OCI-M2 (cell line): ENCODE measurements around the gene OR6K6.

Source experiments
- DNase-seq: peaks from one replicate; lab custom pipeline; 2025; ENCODE audit not compliant: unreplicated experiment; lab: John Stamatoyannopoulos, UW

OR6K6 gene, protein sequence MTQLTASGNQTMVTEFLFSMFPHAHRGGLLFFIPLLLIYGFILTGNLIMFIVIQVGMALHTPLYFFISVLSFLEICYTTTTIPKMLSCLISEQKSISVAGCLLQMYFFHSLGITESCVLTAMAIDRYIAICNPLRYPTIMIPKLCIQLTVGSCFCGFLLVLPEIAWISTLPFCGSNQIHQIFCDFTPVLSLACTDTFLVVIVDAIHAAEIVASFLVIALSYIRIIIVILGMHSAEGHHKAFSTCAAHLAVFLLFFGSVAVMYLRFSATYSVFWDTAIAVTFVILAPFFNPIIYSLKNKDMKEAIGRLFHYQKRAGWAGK

DNA sequence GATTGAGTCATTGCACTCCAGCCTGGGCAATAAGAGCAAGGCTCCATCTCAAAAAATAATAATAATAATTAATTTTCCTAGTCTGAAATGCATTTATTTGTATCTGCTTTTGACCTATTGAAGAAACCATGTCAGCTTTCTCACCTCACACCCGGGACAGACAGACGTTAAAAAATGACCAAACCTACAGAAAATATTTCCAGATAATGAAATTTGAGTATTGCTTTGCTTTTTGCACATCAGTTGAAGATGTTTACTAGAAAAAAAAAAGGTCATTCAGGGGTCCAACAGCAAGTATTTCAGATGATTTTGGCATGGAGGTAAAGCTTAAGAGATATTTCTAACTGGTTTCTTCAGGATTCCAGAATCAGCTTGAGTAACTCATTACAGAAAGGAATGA lies at the start of gene OR6K6:
Gene OR6K6 (plus strand): TSS at position 301 of the 400 bp plus-strand sequence. CDS start 168 bp downstream, outside the sequence.
- no peak for DNase-seq

DNA sequence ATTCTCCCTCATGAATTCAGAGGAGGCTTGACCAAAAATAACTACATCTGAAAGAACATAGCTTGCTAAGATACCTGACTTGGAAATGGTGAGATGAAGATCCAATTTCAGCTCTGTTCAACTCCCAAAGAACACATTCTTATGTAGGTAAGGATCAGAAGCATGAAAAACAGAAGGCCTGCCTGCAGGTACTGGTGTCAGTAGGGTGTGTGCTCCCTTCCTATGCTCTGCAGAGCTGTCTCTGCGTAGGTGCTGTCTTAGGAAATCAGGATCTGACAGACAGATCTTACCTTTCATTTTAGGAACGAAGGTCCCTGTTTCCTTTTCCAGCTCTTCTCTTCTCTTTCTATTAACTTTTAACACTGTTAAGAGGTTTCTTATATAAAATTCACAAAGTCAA lies 48.4 kb upstream of the OR6K6 start:
- no peak for DNase-seq

DNA sequence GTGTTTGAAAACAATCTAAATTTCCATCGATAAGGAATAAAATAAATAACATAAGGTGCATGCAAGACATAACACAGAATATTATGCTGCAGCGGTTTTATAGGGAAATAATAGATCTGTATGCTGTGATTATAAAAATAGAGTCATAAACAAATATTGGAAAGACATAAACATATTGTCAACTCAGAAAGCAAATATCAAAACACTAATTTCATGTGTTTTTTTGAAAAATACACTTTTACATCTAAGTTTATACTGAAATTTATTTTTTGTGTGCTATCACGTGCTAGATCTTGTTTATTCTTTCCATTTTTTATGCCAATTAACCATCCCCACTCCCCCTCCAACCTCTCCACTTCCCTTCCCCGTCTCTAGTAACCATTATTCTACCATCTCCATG lies 43.4 kb upstream of the OR6K6 start:
- no peak for DNase-seq

DNA sequence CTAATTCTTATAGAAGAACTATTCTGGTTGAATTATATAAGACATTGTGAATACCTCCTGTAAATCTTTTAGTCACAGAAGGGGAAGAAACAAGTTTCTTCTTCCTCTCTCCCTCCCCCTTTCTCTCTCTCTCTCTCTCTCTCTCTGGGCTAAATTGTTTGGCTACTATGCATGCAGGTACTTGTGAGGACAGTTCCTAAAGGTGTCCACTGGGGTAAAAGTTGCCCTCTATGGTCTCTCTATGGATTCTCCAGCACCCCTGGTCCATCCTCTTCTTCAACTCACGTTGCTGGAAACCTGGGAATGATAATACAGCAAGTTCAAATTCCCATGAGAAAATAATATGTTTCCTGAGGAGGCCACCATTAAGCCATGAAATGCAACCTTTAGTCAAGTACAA lies 39.8 kb upstream of the OR6K6 start:
- DNase-seq = no peak

DNA sequence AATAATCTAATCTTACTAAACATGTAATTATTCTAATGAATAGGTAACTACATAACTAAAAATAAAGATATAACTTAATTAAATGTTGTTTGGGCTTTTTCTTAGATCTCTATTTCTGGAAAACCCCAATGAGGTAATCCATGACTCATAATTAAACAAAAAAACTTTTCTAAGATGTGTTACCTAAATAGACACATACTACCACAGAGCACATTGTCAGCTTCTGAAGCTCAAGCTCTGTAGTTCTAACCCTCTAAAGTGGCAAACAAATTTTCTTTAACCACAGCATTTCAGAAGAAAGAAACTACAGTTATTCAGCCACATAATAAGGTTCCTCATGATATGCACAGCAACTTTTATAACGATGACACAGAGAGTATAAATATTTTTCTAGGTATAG lies 38.2 kb upstream of the OR6K6 start:
- no peak for DNase-seq

DNA sequence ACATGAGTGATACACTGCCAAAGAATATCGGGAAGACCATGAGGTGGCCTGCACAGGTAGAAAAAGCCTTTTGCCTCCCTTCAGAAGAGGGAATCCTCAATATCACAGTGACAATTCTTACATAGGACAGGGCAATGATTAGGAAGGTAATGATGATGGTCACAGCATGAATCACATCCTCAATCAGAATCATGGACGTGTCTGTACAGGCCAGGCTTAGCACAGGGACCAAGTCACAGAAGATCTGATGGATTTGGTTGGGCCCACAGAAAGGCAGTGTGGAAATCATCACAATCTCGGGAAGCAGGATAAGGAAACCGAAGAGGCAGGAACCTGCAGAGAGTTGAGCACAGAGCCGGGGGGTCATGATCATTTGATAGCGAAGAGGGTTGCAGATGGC lies 37.2 kb upstream of the OR6K6 start:
- no peak for DNase-seq

DNA sequence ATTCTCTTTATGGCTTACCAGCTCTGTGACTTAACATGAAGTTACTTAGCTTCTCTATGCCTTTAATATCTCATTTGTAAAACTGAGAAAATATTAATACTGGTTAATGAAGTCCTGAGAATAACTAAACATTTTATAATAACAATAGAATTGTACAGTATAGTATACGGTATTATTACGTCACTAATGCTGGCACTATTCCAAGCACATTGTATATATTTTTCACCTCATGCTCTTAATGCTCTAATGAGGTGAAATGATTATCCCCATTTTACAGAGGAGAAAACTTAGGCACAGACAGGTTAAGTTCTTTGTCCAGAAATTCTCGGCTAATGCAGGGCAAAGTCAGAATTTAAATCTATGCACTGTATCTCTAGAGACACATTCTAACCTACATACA lies 34.9 kb upstream of the OR6K6 start:
- no peak for DNase-seq

DNA sequence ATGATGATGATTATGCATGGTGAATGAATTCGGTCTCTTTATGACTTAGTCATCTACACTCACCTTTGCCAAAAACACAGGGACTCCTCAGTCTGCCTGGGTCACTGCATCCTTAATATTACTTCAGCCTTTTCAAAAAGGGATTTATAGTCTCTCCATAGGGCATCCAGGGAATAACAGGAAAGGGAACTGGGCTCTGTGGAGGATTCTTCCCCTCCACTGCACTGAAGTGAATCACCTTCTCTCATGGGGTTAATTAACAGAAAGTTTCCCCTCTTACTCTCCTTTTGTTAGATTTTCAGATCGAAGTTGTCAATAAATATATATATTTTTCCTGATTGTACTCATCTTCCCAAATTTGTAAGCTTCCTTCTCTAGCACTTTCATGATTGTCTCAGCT lies 33.9 kb upstream of the OR6K6 start, which contains the start of gene OR6K3:
Gene OR6K3 (minus strand): TSS at position 101 of the 400 bp plus-strand sequence. CDS start 2,605 bp downstream, outside the sequence.
- DNase-seq = no peak

DNA sequence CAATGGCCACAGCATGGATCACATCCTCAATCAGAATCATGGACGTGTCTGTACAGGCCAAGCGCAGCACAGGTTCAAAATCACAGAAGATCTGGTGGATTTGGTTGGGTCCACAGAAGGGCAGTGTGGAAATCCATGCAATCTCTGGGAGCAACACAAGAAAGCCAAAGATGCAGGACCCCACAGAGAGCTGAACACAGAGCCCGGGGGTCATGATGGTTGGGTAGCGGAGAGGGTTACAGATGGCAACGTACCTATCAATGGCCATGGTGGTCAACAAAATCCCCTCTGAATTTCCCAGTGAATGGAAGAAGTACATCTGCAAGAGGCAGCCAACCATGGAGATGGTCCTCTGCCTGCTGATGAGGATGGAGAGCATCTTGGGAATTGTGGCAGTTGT lies 30.1 kb upstream of the OR6K6 start:
- DNase-seq = no peak

DNA sequence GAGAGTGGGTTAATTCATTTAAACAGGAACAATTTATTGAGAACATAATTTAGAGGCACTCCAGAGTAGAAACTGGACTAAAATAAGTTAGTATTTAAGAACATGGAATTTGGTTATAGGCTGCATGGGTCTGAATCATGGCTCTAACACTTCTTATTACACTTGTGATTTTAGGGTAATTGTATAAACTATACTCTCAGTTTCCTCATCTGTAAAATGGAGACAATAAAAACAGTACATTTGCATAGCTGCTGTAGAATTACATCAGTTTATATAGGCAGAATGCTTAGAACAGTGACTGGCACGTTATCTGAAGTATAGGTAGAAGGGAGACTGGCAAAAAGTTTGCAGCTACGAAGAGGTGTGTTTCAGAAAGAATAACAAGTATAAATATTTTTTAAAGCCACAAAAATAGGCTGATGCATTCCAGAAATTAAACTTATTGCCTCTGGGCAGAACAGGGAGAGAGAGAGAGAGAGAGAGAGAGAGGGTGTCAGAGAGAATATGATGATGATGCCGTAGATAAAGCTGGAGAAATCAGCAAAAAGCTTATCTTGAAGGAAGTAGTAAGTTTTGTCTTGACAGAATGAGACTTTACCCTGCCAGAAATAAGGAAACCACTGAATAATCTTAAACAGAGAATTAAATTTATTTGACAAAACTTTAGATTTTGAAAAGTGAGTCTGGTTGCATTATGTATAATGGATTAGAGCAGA lies 25.9 kb upstream of the OR6K6 start:
- no peak for DNase-seq

DNA sequence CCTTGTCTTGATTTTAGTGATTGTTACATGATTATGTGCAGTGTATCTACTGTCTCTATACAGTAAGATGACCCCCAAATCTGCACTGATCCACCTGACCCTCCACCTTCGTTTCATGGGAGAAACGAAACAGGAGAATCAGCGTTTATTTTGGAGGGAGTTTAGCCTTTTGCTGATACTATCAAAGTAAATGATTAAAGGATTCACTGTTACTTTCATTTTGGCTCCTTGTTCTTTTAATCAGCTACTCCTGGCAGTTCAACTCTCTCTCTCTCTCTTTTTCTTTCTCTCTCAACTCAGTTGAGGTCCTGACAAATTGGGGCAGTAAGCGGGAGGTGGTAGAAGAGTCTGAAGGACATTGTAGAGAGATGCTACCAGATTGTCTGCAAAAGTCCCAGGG lies 24.1 kb upstream of the OR6K6 start:
- no peak for DNase-seq

DNA sequence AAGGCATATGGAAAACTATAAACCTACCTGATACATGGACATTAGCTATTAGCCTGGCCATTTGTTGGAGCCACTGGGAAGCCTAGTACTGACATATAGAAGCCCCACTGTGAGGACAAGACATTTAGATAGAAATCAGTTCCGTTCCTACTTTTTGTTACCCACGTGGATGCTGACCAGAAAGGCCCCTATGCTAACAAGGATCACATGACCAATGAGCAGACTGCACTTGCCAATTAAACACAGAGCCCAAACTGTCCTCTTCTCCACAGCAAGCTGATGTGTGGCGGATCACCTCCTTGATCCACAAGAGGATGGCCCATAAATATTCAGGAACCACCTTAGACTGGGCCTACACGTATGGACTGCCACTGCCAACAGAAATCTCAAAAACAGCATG lies 22.8 kb upstream of the OR6K6 start:
- no peak for DNase-seq

DNA sequence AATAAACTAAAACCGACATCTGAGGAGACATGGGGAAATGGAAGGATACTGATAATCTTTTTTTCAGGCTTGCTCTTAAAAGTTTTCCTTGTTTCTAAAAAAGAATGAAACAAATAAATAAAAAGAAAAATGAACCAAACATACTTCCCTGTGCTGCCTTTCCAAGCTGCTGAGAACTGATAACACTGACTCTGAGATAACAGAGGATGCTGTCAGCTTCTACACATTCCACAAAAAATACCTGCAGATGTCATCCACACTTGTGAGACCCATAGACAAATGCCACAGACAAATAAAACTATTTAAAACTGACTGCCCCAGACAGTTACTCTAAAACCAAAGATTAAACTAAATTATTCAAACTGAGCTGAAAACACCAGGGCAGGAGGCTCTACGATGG lies 22.0 kb upstream of the OR6K6 start:
- no peak for DNase-seq

DNA sequence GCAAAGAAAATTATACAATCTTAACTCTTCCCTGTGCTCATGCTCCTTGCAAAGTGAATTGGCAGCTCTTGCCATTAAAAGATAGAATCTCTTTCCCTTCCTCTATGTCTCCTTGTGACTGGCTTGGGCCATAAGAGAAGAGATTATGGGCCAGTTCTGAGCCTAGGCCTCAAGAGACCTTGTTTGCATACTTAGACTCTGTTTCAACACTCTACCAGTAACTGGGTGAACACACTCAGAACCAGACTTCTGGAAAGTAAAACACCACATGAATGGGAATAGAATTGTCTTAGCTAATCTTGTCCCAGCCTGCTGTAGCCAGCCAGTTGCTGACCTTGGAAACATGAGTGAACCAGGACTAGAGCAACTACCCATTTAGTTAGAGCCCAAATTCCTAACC lies 18.7 kb upstream of the OR6K6 start:
- no peak for DNase-seq

DNA sequence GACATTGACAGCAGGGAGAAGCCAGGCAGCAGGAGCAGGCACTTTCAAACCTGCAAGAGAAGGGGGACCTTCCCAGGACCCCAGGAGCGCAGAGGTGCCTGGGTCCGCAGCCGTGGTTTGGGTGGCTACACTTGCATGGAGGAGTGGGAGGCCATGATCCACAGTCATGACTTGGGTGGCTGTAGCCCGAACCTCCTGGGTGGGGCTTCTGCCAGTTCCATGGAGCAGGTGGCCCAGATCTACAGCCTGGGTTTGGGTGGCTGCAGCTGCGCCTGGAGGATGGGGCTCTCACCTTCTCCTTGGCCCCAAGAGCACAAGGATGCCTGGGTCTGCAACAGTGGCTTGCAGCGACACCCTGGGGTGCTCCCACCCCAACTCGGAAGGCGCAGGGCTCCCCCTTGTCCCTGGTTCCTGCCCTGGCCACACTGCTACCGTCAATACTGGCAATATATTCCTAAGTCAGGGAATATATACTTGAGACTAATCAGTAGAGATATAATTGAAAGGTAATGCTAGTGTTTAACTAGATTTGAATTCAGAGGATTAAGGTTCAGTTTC lies 2.3 kb upstream of the OR6K6 start:
- DNase-seq = no peak

DNA sequence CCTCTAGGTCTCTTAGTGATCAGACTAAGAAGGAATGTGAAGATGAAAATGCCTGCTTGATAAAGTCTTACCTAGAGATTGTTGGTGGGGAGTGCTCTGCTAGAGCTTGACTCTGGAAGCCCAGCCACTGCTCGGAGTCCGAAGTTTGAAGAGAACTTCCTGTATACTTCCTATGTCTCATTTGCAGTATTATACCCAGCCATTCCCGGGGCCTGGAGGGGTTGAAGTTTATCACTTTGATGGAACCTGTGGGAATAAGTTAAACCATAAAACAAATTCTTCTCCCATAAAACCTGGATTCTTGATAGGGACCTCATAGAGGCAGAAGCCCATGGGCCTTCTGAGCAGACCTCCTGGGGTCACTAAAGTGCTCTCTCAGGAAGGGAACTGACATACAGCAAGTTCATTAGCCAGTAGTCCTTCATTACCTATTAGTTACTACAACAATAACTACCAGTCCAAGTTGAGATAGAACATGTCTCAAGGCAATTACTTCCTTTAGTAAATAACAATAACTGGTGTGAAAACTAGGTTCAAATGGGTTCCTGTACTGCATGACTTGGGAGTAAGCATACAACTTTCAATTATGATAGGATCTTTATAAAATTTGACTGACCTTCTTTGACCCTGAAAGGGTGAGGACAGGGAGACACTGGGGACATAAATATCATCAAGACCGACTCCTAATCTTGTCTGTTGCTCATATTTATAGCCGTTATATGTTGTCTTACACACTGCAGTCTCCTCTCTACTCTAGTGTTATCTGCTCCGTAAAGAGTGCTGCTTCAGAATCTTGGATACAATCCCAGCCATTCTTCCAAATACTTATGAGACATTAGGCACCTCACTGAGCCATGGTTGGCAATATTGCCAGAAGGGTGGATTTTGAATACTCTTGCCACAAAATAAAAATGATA lies 17.7 kb downstream of the OR6K6 start, which contains the start of gene OR6N1:
Gene OR6N1 (minus strand): TSS at position 246 of the 917 bp plus-strand sequence. CDS start 5,513 bp downstream, outside the sequence.
- DNase-seq = no peak

DNA sequence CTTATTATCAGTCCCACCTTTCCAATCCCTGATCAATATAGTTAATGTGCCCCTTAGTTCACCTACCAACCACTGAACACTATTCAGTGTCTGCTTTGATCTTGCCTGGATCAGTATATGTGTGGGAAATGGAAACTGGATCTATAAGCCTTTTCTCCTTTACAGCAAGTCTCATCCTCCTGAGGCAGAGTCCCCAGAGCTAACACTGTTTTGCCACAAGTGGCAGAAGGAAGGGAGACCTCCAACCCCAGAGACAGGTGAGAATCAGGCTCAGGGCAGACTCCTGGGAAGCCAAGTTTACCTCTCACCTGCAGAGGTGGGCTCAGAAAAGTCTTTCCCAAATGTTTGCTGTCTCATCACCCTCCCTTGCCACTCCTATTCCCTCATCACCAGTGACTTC lies 26.6 kb downstream of the OR6K6 start, which contains the start of gene OR6N2:
Gene OR6N2 (minus strand): TSS at position 101 of the 400 bp plus-strand sequence. CDS start 3,569 bp downstream, outside the sequence.
- DNase-seq = no peak

DNA sequence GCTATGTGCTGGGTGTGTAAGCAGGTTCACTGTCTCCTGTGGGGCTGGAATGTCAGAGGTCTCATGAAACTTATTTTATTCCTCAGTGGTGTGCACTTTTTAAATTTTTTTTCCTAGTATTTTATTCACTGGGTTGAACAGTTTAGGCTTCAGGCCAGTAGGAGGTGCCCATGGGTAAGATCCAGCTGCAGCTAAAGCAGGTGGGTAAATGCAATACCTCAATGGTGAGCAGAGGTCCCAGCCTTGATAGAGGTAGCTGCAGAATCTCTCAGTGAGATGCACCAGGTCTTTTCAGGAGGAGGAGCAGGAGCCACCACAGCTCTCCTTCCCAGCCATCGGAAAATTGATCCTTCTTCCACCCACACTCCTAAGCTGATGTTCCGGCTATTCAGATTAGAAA lies 39.1 kb downstream of the OR6K6 start:
- no peak for DNase-seq

DNA sequence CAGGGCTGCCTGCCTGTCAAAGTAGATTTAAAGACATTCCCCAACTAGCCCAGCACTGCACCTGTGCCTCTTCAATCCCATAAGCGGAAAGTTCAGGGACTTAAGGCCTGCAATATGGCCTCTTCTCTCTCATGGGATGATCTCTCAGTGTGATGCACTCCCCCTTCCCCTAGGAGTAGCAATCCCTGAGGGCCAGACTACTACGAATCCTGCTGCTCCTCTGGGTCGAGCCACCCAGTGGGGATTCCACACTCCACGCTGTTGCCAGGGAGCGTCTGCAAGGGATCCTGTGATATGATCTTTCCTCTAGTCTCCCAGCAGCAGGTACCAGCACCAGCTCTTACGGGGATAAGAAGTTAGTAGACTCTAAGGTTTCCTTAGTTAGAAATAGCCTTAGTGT lies 39.7 kb downstream of the OR6K6 start:
- DNase-seq = no peak

DNA sequence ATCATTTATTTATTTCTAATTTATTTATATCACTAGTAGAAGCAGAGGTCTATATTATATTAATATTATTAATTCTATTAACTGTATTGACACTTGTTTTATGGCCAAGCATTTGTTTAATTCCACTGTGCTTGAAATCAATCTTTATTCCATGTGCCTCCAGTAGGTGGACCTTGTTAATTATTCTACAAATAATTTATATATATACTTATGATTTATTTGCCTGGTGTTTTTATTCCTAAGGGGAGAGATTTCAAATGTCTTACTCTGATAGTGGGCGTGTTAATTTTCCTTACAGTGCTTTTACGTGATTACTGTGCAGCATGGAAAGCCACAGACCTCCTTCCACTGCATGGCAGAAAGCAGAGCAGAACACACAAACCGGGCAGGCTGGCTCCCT lies 44.0 kb downstream of the OR6K6 start:
- DNase-seq = no peak

DNA sequence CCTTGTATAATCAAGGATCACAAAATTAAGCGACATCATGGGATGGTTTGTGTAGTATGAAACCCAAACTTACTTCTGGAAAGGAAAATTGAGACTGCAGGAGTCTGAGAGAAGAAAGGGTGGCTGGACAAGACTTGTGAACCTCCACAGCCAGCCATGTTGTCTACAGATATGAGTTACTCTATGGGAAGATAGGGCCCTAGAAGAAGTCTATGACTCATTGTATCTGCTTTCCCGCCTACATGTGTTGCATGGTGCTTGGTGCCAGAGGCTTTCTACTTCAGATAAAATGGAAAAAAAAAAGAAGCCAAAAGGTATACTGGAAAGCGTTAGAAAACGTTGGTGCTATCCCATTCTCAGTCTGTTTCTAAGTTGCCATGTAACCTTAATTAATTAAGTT lies 45.2 kb downstream of the OR6K6 start:
- no peak for DNase-seq
